Caco-2 (cell line): Measurements from ENCODE around the gene PEAK3. TPM values are rescaled to one million over a fixed set of nuclear protein-coding genes. Genes with fewer than 3 reads are reported as not detected.

Experiments used
- BruUV-seq: library from RNA; stranded (reverse); fragments of 400-500 nt; replicated peaks from 2 replicates; lab custom pipeline; 2021; lab: Mats Ljungman, UMichigan
- CTCF ChIA-PET: fragments of 300-600 bp; sonication (Branson Sonifier 250); formaldehyde crosslinking; loops from one replicate; lab custom pipeline; 2022; ENCODE audit warnings: antibody characterized with exemption; lab: Charles Lee
- POLR2A ChIA-PET: fragments of 300-600 bp; sonication (Branson Sonifier 250); formaldehyde crosslinking; loops from one replicate; lab custom pipeline; 2022; ENCODE audit warnings: antibody characterized with exemption; lab: Charles Lee
- DNase-seq, 2 experiments: peaks; one replicate each; pipeline versions ENCODE4 v3.0.0 to v3.0.0-alpha.2; 2020 to 2022
- H3K27me3 ChIP-seq: replicated peaks from 2 replicates; pipeline ENCODE4 v1.6.0; 2011; ENCODE audit warnings: low read length; ENCODE audit not compliant: control insufficient read depth, insufficient read depth
- H3K36me3 ChIP-seq: 2 replicates; pipeline ENCODE4 v1.5.1; 2011; ENCODE audit warnings: low read length; ENCODE audit not compliant: control insufficient read depth, insufficient read depth
- H3K4me1 ChIP-seq: fragments of 250-450 bp; sonication (Bioruptor Pico); 2 replicates; pipeline ENCODE4 v1.5.1; 2020; ENCODE audit warnings: mild to moderate bottlenecking
- H3K4me3 ChIP-seq: 2 replicates; pipeline ENCODE4 v1.5.1; 2011; ENCODE audit warnings: low read depth, mild to moderate bottlenecking, control low read depth, low read length
- H3K9me3 ChIP-seq: fragments of 250-450 bp; sonication (Bioruptor Pico); 2 replicates; pipeline ENCODE4 v1.5.1; 2020; ENCODE audit warnings: mild to moderate bottlenecking, moderate library complexity
- H3K27ac Mint-ChIP-seq: one replicate; pipeline ENCODE4 v1.8.0; 2022; ENCODE audit warnings: mixed read lengths; ENCODE audit not compliant: unreplicated experiment
- H3K27me3 Mint-ChIP-seq: one replicate; pipeline ENCODE4 v1.8.0; 2022; ENCODE audit warnings: mixed read lengths; ENCODE audit not compliant: insufficient read depth, unreplicated experiment
- H3K36me3 Mint-ChIP-seq: one replicate; pipeline ENCODE4 v1.8.0; 2022; ENCODE audit warnings: mild to moderate bottlenecking, mixed read lengths; ENCODE audit not compliant: insufficient read depth, unreplicated experiment
- H3K4me1 Mint-ChIP-seq: one replicate; pipeline ENCODE4 v1.8.0; 2022; ENCODE audit warnings: low read depth, mixed read lengths; ENCODE audit not compliant: unreplicated experiment
- H3K4me3 Mint-ChIP-seq: one replicate; pipeline ENCODE4 v1.8.0; 2022; ENCODE audit warnings: mild to moderate bottlenecking, moderate library complexity, mixed read lengths; ENCODE audit not compliant: unreplicated experiment
- H3K9me3 Mint-ChIP-seq: one replicate; pipeline ENCODE4 v1.8.0; 2022; ENCODE audit warnings: mixed read lengths; ENCODE audit not compliant: unreplicated experiment
- intact Hi-C: fragments of 100-400 bp; cut with micrococcal nuclease; formaldehyde crosslinking; loops from one replicate; pipeline ENCODE4 v1.10.0; 2022; ENCODE audit not compliant: unreplicated experiment
- total RNA-seq: library from RNA; stranded (reverse); gene quantifications from 2 replicates; pipeline ENCODE4 v1.2.3, GENCODE V29; 2022
- TF ChIP-seq, protein P1 (sequence below), 2 experiments: fragments of 200-600 bp in 1 of 2; IDR thresholded peaks; 1 replicate in 1 of 2; 2 replicates in 1 of 2; pipeline versions ENCODE4 v1.5.1 to v1.8.0; 2011 to 2022; ENCODE audit warnings: antibody characterized with exemption in 1 of 2, control low read depth in 1 of 2, inconsistent platforms in 1 of 2, low read depth in 1 of 2, low read length in 1 of 2, mild to moderate bottlenecking in 1 of 2, moderate library complexity in 1 of 2; ENCODE audit not compliant: insufficient read depth in 1 of 2, severe bottlenecking in 1 of 2, unreplicated experiment in 1 of 2

The PEAK3 gene
- total RNA-seq, 1 experiment from 2014 or later, result not detected

DNA sequence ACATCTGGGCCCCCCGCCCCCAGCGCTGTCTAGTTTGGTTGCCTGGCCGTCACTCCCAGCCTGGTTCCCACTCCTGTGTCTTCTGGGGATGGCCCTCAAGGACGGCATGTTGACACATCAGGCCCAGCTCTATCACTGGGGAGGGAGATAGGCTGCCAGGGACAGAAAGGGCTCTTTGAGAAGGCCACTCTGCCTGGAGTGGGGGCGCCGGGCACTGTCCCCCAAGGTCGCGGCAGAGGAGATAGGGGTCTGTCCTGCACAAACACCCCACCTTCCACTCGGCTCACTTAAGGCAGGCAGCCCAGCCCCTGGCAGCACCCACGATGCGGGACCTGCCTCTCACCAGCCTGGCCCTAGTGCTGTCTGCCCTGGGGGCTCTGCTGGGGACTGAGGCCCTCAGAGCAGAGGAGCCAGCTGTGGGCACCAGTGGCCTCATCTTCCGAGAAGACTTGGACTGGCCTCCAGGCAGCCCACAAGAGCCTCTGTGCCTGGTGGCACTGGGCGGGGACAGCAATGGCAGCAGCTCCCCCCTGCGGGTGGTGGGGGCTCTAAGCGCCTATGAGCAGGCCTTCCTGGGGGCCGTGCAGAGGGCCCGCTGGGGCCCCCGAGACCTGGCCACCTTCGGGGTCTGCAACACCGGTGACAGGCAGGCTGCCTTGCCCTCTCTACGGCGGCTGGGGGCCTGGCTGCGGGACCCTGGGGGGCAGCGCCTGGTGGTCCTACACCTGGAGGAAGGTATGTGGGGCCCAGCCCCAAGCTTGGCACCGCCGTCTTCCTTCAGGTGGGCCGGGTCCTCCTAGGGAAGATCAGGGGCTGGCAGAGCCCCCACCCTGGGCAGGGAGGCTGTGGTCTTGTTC lies 32.7 kb downstream of the PEAK3 start, which contains the start of gene AMH:
Gene AMH (plus strand): TSS at position 314 of the 857 bp plus-strand sequence. CDS start 10 bp downstream, at position 324.
- intact Hi-C loops, result no loop called here
- ChIA-PET CTCF (no interaction called here), POLR2A (interaction anchor here (0.5 kb wide), 1 partner anchor 36 kb away, joined by 3 read pairs; no protein-coding TSS in a partner anchor)
- no peaks in the 10 kb centered on the region for H3K9me3 Mint-ChIP-seq
- H3K9me3 ChIP-seq, result no peaks in the 10 kb centered on the region
- no peaks in the 10 kb centered on the region for H3K4me1 ChIP-seq
- peaks cover 82% of the 10 kb centered on the region for H3K36me3 Mint-ChIP-seq
- BruUV-seq, result no TSS peak
- no peak within 1 kb of the TSS for H3K27ac Mint-ChIP-seq
- no peak for DNase-seq
- no peak within 1 kb of the TSS for H3K4me3 ChIP-seq
- H3K36me3 ChIP-seq, result peaks cover under 1% of the 10 kb centered on the region
- no peak within 1 kb of the TSS for H3K4me3 Mint-ChIP-seq
- no peaks in the 10 kb centered on the region for H3K27me3 Mint-ChIP-seq
- no peaks in the 10 kb centered on the region for H3K4me1 Mint-ChIP-seq
- TF ChIP-seq, protein P1, sequence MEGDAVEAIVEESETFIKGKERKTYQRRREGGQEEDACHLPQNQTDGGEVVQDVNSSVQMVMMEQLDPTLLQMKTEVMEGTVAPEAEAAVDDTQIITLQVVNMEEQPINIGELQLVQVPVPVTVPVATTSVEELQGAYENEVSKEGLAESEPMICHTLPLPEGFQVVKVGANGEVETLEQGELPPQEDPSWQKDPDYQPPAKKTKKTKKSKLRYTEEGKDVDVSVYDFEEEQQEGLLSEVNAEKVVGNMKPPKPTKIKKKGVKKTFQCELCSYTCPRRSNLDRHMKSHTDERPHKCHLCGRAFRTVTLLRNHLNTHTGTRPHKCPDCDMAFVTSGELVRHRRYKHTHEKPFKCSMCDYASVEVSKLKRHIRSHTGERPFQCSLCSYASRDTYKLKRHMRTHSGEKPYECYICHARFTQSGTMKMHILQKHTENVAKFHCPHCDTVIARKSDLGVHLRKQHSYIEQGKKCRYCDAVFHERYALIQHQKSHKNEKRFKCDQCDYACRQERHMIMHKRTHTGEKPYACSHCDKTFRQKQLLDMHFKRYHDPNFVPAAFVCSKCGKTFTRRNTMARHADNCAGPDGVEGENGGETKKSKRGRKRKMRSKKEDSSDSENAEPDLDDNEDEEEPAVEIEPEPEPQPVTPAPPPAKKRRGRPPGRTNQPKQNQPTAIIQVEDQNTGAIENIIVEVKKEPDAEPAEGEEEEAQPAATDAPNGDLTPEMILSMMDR (IDR thresholded peaks at IDR 0.05; ENCODE audit: insufficient read depth in 1 of 2, low read depth in 1 of 2, low read length in 1 of 2, severe bottlenecking in 1 of 2, unreplicated experiment in 1 of 2), result no peak
- no peaks in the 10 kb centered on the region for H3K27me3 ChIP-seq

- H3K27me3 ChIP-seq, result no peaks in the 10 kb centered on the region
- intact Hi-C loops, result no loop called here
- Mint-ChIP-seq H3K9me3 (no peaks in the 10 kb centered on the region), H3K27me3 (no peaks in the 10 kb centered on the region), H3K4me1 (no peaks in the 10 kb centered on the region), H3K27ac (no peak overlapping the region), H3K36me3 (peaks cover 82% of the 10 kb centered on the region), H3K4me3 (no peak overlapping the region)
- H3K4me3 ChIP-seq, result no peak overlapping the region
- CTCF ChIA-PET, result no interaction called here
- TSS peak; percentile 85 for BruUV-seq
- no peak for DNase-seq
- H3K9me3 ChIP-seq, result no peaks in the 10 kb centered on the region
- POLR2A ChIA-PET, result no interaction called here
- no peaks in the 10 kb centered on the region for H3K4me1 ChIP-seq
- H3K36me3 ChIP-seq, result peaks cover 2% of the 10 kb centered on the region
- TF ChIP-seq, protein P1 (IDR thresholded peaks at IDR 0.05; ENCODE audit: insufficient read depth in 1 of 2, low read depth in 1 of 2, low read length in 1 of 2, severe bottlenecking in 1 of 2, unreplicated experiment in 1 of 2), result no peak
Measured at GRCh38 chr19:2248136-2249009, 33.6 kb downstream of the PEAK3 start.

DNA sequence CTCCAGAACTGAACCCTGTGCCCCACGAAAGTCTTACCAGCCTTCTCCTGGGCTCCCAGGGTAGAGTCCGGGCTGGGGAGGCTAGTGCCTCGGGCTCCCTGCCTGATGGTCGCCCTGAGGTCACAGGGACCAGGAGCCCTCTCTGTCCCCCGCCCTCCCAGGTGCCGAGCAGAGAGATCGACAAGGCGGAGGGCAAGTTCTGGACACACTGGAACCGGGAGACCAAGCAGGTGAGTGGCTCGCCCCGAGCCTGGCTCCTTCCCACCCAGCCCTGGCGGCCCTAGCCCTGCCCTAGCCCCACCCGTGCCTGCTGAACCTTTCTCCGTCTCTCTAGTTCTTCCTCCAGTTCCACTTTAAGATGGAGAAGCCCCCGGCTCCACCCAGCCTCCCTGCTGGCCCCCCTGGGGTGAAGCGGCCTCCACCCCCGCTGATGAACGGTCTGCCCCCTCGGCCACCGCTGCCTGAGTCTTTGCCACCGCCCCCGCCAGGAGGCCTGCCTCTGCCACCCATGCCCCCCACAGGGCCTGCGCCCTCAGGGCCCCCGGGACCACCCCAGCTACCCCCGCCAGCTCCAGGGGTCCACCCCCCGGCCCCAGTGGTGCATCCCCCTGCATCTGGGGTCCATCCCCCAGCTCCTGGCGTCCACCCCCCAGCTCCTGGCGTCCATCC lies 34.4 kb downstream of the PEAK3 start:
- peaks cover 2% of the 10 kb centered on the region for H3K36me3 ChIP-seq
- POLR2A ChIA-PET, result no interaction called here
- TF ChIP-seq, protein P1 (IDR thresholded peaks at IDR 0.05; ENCODE audit: insufficient read depth in 1 of 2, low read depth in 1 of 2, low read length in 1 of 2, severe bottlenecking in 1 of 2, unreplicated experiment in 1 of 2), result no peak

More for the DNA sequence above, 34.4 kb downstream of the PEAK3 start:
- intact Hi-C loops, result no loop called here
- Mint-ChIP-seq H3K9me3 (no peaks in the 10 kb centered on the region), H3K27me3 (no peaks in the 10 kb centered on the region), H3K27ac (no peak overlapping the region), H3K4me1 (peaks cover 2% of the 10 kb centered on the region), H3K4me3 (no peak overlapping the region), H3K36me3 (peaks cover 82% of the 10 kb centered on the region)
- Histone ChIP-seq H3K27me3 (no peaks in the 10 kb centered on the region), H3K4me1 (no peaks in the 10 kb centered on the region), H3K4me3 (no peak overlapping the region), H3K9me3 (no peaks in the 10 kb centered on the region)
- DNase-seq, result no peak
- BruUV-seq, result no TSS peak
- CTCF ChIA-PET, result no interaction called here
